ENCODE results near the gene CDH24.

The CDH24 gene

GRCh38 chr14:23043145-23043544, 14.2 kb downstream of the CDH24 start:
- DNase-seq: no peak

GRCh38 chr14:23042162-23042965, 15.0 kb downstream of the CDH24 start, which contains the start of gene PSMB11:
Gene PSMB11 (plus strand): TSS chr14:23042212. CDS start chr14:23042226, 14 bp downstream.
- no peak for DNase-seq

- DNase-seq: no peak
These were observed 15.6 kb downstream of the CDH24 start for GRCh38 chr14:23041729-23042128.

DNA sequence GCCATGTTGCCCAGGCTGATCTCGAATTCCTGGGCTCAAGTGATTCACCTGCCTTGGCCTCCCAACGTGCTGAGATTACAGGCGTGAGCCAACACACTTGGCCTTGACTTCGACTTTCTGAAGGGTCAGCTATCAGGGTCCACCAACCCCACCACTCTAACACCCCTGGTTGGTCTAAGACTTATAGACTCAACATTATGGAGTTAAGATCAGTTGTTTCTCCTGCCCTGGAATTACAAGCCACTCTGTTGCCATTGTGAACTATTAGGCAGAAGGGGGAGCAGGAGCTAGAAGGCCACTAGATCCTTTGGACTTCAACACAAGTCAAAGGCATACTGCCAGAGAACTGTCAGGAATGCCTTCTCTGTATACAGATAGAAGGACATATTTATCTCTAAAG, 17.2 kb downstream of the CDH24 start:
- no peak for DNase-seq

- DNase-seq: no peak
These were observed 21.8 kb downstream of the CDH24 start for GRCh38 chr14:23035303-23036144.

GRCh38 chr14:23034498-23035302, 22.6 kb downstream of the CDH24 start, which contains the start of gene PSMB5:
Gene PSMB5 (minus strand): TSS chr14:23034900. CDS start chr14:23034881, 19 bp downstream.
- DNase-seq: peak; percentile 84

GRCh38 chr14:23033801-23034497, 23.4 kb downstream of the CDH24 start:
- no peak for DNase-seq

- no peak for DNase-seq
These were observed 24.0 kb downstream of the CDH24 start for GRCh38 chr14:23033251-23033727.

DNA sequence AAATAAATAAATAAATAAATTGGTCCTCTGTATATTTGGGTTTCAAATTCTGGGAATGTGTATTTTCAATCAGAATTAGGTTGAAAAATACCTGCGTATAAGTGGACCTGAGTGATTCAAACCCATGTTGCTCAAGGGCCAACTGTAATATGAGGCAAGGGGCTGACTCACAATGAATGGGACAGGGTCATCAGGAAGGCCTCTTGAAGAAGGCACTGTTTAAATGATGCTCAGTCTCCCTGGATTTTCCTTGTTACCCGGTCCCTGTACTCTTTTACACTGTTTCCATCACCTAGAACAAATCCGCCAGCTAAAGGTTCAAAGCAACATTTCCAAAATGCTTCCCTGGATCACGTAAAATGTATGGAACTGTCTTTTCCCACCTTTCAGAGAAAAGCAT, 26.4 kb downstream of the CDH24 start:
- no peak for DNase-seq

GRCh38 chr14:23028799-23029198, 28.5 kb downstream of the CDH24 start:
- DNase-seq: peak; percentile 12

DNA sequence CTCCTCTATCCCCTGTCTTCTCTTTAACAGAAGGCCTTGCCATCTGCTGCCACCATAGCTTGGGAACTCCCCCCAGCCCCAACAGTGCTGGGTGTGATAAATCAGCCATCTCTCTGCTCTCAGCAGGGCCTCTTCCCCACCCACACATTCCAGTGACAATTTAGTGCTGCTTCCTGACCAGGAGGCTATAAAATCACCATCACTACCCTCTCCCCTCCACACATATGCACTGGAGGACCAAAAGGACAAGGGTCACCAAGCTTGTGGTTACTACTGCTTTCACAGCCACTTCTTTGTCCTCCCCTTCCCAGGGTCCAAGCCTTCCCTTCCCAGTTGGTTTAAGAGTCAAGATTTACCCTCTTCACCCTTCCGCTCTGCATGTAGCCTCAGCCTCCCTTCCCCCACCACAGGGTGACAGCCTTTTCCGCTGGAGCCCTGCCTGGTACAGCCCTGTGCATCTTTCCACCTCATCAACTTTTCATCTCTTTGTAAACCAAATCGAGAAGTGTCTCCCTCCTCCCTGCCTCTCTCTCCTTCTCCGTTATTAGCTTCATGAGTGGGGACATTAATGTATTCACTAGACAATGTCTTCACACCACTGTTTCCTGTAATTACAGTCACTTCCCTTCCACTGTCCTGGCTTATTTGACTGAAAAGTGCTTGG, 32.0 kb downstream of the CDH24 start:
- DNase-seq: peak; percentile 6

GRCh38 chr14:23024612-23025075, 32.7 kb downstream of the CDH24 start:
- DNase-seq: no peak

DNA sequence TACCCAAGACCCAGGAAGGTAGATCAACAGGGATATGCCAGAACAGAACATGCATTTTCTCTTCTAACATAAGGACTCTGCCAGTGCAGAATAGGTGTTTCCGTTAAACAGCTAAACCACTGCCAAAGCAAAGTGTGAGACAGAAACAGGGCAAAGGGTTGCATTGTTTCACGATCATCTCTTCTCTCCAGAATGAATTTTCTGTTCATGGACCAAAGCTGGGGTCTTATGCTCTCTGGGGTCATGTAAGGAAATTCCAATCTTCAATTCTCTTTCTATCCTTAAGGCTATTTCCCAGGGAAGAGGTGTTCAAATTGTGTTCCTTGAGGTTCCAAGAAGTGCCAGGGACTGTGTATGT, 33.5 kb downstream of the CDH24 start:
- no peak for DNase-seq

DNA sequence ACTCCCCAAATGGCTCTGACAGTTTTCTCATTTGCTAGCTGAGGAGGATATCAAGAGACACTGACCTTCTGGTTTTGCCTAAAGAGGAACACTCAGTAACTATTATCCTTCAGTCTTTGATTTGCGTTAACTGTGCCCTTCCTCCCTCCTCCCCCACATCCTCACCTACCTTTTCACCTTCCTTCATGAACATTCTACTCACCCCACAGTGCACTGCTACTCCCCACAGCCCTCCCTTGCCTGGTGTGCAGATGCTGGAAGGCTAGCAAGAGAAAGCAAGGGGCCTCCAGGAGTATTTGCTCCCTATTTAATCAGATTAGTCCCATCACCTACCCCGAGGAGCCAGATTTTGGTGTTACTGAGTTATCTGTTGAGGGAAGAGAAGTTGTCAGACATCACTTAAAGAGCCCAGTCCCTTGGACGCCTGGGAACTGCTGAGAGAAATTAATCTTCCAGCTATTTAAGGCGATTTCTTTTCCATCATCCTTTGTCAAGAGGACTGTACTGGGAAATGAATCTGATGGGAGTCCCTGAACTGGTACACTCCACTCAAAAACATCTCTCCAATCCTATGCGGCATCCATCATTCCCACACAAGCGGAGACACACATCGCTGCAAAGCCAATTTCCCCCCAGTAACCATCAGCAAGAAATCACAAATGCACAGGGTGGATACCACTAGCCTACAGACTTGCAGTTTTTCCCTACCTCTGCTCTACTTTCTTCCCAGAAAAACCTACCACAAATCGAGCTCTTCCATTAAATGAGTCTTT, 34.1 kb downstream of the CDH24 start:
- DNase-seq: no peak

GRCh38 chr14:23021889-23022442, 35.4 kb downstream of the CDH24 start:
- no peak for DNase-seq

- no peak for DNase-seq
These were observed 35.9 kb downstream of the CDH24 start for GRCh38 chr14:23021434-23021833.

DNA sequence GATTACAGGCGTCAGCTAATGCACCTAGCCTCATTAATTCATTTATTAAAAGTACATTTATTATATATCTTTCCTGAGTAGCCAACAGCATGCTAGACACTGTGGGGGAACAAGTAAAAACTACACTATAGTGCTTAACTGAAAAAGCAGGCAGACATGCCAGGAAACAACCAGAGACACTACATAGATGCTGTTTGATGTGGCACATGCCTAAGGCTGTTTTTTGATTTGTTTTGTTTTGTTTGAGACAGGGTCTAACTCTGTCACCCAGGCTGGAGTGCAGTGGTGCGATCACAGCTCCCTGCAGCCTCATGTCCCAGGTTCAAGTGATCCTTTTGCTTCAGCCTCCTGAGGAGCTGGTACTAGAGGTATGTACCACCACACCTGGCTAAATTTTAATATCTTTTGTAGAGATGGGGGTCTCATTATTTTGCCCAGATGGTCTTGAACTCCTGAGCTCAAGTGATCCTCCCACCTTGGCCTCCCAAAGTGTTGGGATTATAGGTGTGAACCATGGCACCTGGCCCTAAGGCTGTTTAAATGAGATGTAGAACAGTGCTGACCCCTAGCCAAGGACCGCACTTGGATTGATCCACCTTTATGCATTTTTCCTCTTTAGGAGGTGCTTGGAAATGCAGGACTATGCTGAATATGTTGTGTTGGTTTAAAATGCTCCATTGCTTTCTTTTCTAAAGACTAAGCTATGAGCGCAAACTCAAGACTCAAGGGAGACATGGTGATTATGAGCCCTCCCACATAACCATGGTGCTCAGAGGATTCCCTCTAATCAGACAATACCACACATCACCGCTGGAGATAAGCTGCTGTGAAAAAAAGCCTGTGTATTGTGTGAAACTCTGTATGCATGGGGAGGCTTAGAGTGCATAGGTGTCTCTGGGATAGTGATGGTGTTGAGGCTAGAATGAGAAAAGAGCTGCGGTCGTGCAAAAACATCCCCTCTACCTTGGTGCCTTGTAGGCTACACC, 36.9 kb downstream of the CDH24 start:
- no peak for DNase-seq

DNA sequence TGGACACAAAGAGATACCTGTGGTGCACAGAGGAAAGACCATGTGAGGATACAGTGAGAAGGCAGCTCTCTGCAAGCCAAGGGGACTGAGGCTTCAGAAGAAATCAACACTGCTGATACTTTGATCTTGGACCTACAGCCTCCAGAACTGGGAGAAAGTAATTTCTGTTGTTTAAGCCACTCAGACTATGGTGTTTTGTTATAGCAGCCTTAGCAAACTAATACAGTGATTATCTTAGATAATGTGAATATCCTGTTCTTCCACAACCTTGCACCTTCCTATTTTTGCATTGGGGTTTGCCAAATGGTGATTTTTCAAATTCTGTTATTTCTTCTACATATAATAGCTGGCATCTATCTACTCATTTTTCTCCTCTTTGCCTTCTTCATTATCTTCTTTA, 39.2 kb downstream of the CDH24 start:
- no peak for DNase-seq

GRCh38 chr14:23017091-23017490, 40.2 kb downstream of the CDH24 start:
- no peak for DNase-seq
